Right kidney (tissue), 1 donor: ENCODE data around the gene LINGO1.

Source experiments
- DNase-seq: peaks from one replicate; pipeline ENCODE4 v3.0.0-alpha.2; 2016

The LINGO1 gene

GRCh38 chr15:77657634-77658238, 25.0 kb upstream of the LINGO1 start:
- DNase-seq: no peak

DNA sequence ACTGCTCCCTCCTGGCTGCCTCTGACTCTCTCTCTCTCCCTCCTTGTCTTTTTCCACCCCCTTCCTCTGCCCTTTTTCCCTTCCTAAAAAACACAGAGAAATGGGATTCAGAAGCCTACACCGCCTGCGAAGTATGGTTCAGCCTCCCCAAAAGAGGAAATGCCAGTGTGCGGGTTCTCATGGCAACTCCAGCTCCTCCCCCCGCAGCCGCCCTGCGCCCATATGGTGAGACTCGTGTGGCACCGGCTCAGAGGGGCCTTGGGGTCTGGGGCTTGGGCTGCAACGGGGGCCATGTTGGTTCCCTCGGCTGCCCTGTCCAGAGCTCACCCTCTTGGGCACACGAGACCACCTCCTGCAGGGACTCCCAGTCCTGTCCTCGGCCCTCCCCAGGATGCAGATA, 23.6 kb upstream of the LINGO1 start:
- DNase-seq: no peak

DNA sequence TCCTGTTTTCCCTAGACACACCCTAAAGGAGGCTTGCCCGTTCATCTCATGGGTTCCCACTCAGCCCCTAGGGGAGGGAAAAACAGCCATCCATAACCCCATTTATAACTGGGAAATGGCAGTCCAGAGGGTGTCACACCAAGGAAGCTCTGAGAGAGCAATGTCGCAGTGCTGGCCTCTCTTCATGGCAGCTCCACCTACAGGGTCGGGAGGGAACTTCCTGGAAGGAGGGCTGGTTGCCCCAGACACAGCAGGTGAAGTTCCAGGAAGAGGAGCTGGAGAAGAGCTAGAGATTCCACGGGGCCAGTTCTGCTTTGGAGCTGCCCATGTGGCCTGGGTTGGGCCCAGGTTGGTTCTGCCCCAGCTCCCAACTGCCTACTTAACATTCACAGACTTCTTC, 22.3 kb upstream of the LINGO1 start:
- no peak for DNase-seq

DNA sequence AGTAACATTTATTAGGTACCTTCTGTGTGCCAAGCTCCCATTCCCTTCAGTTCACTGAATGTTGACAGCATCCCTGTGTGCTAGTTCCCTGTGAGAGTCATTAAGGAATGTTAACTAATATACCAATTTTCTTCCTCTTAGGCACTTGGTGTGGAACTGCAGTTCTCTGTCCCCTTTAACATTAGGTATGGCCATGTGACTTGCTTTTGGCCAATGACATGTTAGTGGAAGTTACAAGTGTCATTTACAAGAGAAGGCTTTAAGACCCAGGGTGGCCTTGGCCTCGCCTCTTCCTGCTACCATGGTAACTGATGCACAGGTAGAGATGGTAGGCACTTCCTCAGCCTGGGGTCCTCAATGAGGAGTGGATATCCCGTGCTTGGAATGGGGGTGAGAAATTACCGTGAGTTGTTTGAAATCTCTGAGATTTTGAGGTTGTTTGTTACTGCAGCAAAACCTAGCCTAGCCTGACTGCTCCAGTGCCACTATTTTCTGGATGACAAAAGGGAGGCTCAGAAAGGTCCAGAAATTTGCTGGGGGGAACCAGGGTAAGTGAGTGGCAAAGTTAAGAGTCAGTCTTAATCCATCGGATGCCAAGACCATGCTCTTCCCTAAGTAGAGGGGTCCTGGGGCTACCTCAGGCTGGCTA, 21.2 kb upstream of the LINGO1 start:
- no peak for DNase-seq

GRCh38 chr15:77650265-77650664, 17.6 kb upstream of the LINGO1 start:
- DNase-seq: no peak

DNA sequence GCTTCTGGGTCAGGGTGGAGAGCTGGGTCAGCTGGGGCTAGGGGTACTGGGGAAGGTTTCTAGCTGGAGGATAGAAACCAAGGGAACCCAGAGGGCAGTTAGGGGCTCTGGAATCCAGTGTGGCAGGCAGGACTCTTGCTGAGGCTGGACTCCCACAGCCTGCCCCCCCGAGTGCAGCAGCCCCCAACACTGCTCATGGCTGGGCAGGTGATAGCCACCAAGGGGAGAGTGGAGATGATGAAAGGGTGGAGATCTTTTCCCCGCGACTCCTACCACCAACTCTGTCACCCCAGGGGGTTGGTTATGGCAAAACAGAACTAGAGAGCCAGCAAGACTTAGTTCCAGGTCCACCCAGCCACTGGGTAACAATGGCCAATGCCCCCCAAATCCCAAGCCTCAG, 16.9 kb upstream of the LINGO1 start:
- DNase-seq: no peak

GRCh38 chr15:77649017-77649416, 16.3 kb upstream of the LINGO1 start:
- DNase-seq: no peak

- DNase-seq: no peak
These were observed 15.2 kb upstream of the LINGO1 start for GRCh38 chr15:77647961-77648360.

DNA sequence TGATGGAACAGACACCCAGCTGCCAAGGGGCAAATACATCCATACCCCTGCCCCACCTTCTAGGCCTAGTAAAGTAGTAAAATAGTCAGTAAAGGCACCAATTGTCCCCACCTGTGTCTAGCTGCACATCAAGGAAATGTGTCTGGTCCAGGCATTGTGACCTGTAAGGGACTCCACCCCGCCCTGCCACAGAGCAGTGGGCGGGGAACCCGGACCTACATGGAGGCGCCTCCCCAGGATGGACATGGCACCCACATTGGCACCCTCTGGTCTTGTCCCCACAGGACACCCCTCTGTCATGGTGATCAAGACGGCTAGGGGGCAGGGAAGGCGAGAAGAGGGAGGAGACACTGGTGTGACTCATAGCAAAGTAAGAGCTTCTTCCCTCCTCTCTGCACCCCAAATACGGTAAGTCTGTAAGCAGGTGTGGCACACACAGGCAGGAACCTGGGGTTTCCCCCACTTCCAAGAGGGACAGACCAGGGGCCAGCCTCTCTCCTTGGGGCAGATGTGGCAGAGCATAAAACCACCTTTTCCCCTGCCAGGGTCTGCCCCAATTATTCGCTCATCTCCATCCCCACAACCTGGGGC, 13.5 kb upstream of the LINGO1 start:
- DNase-seq: no peak

DNA sequence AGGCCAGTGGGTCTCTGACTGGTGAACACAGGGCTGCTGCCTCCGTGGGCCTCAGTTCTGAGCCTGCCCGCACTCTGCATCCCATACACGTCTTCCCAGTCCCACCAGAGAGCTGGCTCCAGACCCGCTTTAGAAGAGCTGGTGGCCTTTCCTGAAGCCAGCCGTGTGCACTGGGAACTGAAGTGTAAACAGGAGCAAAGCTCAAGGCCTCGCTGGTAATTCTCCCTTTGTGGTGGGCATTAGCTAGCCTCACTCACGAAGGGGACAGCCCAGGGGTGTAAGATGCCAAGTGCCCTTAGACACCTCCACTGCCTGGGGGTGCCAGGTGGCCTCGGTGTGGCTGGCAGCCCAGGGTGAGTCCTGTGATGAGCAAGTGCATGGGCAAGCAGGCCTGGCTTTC, 12.9 kb upstream of the LINGO1 start:
- no peak for DNase-seq

DNA sequence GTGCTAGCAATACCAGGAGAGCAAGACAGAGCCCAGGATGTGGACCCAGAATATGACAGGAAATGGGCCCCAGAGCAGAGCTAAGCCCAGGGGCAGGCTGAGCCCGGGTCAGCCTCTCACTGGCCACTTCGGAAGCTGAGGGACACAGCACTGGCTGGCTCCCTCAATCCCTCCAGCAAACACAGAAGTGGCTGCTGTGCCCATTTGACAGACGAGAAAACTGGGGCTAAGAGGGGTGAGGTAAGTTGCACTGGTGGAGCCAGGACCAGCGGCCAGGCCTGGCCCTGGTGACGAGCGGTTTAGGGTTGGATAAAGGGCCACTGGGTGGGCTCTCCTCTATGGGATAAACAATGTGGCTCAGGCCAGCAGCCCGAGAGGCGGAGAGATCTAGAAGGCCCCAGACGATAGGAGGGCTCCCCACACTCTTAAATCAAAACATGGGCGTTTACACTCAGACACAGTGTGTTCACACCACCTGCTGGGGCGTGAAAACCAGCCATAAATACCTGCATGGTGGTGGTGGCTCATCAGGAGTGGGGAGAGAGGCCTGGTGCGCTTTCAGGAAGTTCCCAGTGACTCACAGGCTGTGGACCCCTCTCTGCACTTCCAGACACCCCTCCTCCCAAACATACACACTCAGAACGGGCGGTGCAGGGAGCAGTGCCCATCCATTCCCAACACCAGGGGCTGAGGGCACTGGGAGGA, 12.0 kb upstream of the LINGO1 start:
- no peak for DNase-seq

GRCh38 chr15:77643764-77644163, 11.1 kb upstream of the LINGO1 start:
- no peak for DNase-seq

DNA sequence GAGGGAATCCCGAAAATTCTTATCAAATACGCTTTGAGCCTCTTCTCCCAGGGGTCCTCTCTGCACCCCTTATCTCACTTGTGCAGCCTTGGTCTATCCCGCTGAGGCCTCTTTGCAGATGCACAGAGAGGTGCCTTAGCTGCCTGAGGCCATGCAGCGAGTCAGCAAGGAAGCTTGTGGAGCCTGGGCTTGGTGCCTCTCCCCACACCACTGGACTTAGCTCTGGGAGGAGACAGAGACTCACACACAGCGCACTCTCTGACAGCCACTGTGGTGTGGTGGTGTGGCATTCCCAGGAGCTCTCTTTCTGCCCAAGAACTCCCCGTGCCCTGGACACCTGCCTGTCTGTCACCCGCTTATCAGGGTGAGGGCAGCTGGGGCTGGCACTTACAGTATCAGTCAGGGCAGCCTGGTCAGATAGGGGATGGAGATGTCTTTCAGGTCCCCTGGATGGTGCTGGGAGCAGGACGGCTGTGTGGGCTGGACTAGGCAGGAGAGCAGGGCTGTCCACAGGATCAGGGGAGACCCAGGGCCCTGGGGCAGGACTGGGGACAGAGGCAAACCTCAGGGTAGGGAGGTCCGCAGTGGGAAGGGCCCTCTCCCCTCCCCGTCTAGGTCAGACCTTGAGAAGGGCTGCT, 10.2 kb upstream of the LINGO1 start:
- no peak for DNase-seq

GRCh38 chr15:77641999-77642398, 9.3 kb upstream of the LINGO1 start:
- no peak for DNase-seq

DNA sequence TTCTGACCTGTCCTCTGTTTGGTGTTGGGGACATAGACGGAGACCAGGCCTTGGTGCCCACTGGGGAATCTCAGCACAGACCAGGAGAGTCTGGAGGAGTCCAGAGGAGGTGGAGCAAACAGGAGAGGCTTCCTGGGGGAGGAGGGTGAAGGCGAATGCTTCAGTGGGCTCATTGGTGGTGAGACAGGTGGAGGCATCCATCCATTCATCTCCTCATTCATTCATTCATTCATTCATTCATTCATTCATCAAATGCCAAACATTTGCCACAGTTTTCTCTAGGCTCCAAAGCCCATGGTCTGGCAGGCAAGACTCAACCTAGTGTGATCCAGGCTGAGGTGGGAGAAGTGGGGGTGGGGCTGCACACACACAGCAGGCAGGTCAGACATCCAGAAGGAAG, 7.9 kb upstream of the LINGO1 start:
- no peak for DNase-seq

- DNase-seq: no peak
These were observed 6.7 kb upstream of the LINGO1 start for GRCh38 chr15:77639431-77639830.

DNA sequence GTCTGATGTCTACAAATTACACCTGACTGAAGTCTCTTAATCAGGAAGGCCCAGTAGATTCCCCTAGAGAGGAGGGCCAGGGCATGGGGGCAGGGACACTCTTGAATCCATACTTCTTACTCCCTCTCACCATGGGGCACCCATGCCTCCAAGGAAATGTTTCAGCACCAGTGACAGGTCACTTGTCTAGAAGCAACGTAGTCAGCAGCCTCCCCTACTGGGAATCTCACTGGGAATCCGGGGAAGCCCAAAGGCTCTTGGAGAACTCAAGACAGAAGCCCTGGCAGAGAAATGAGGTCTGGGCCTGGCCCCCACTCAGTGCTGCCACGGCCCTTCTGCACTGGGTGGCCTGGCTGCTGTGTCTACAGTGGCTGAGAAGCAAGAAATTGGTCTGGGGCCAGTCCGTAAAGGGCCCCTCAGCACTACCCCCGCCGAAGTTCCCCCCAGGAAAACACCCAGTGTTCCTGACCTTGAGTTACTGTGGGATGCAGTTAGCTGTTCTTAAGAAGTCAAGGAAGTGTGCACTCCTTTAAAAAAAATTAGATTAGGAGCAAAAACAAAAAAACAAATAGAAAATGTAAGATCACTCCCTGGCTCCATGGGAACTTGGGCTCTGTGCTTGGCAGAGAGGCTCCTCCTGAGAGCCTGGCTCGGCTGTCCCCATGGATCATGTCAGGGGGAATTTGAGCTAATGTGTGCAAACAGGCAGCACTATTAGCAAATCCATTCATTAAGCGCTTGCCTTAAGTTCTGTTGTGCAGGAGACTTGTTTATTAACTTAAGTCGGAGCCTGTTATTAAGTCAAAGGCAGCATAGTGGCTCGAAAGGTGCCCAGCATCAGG, 5.4 kb upstream of the LINGO1 start:
- no peak for DNase-seq

DNA sequence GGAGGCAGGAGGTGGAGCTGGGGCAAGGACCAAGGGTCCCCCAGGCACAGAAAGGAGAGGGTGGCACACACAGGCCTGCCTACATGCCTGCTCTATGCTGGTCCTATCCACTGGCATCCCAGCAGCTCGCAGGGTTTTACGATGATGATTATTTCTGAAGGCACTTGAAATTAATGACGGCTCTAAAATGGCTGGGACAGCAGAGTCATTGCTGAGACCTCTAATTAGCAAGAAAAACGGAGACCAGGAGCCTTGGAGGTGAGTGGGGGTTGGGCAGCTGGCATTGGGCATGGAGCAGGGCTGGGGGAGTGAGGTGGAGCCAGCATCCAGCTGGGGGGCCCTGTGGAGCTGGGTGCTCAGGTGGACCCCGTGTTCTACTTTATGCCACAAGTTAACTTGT, 3.5 kb upstream of the LINGO1 start:
- no peak for DNase-seq

- peak; percentile 37 for DNase-seq
These were observed 1.7 kb upstream of the LINGO1 start for GRCh38 chr15:77634266-77634962.

DNA sequence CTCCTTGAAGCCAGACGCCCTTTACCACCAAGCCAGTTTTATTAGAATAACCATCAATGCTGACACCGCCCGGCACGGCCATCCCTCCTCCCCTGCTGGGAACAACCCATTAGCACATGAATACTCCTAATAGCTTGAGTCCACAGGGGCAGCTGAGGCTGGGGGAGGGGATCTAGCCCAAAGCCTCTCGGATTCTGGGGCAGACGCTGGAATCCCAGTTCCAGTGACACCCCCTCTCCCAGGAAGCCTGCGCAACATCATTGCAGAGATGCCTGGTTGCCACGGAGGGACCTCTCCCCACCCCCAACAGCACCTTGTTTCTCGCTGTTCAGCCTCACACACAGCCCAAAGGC, 1.2 kb upstream of the LINGO1 start:
- no peak for DNase-seq

- DNase-seq: peak; percentile 95
These were observed 611 bp upstream of the LINGO1 start for GRCh38 chr15:77633134-77633912.
